Natural killer cell (primary cell): ENCODE results near the gene PTPRT. TPM values are rescaled to one million over a fixed set of nuclear protein-coding genes. Genes with fewer than 3 reads are reported as not detected.

Experiments
- ATAC-seq, 3 donors: fragments of 150-1000 bp in 2 of 3; fragments of 200-7000 bp in 1 of 3; cut with Tn5 transposase; 1 replicate in 1 of 3; 2 replicates in 2 of 3; pipeline ENCODE4 v1.10.0; 2021; ENCODE audit warnings: mild to moderate bottlenecking in 2 of 3, moderate library complexity in 2 of 3
- DNase-seq, 2 donors: peaks; one replicate each; pipeline versions ENCODE4 v3.0.0 to v3.0.0-alpha.2; 2013 to 2021; ENCODE audit warnings: mixed read lengths in 1 of 2
- H3K27ac ChIP-seq: one replicate; pipeline ENCODE4 v1.5.1; 2013; ENCODE audit warnings: mild to moderate bottlenecking, low read length
- H3K27me3 ChIP-seq: one replicate; pipeline ENCODE4 v1.6.1; 2013; ENCODE audit warnings: low read length; ENCODE audit not compliant: control insufficient read depth, insufficient read depth
- H3K36me3 ChIP-seq: one replicate; pipeline ENCODE4 v1.6.1; 2013; ENCODE audit warnings: low read length; ENCODE audit not compliant: control insufficient read depth, insufficient read depth
- H3K4me1 ChIP-seq: one replicate; pipeline ENCODE4 v1.6.1; 2013; ENCODE audit warnings: low read length; ENCODE audit not compliant: control insufficient read depth, insufficient read depth
- H3K4me3 ChIP-seq: one replicate; pipeline ENCODE4 v1.5.1; 2013; ENCODE audit warnings: low read length
- H3K9me3 ChIP-seq: one replicate; pipeline ENCODE4 v1.6.1; 2013; ENCODE audit warnings: low read length; ENCODE audit not compliant: control insufficient read depth, insufficient read depth
- H3K27ac Mint-ChIP-seq, 2 donors: one replicate each; pipeline ENCODE4 v1.8.0; 2022; ENCODE audit warnings: mild to moderate bottlenecking in 2 of 2, mixed read lengths in 2 of 2, moderate library complexity in 1 of 2
- H3K27me3 Mint-ChIP-seq, 2 donors: one replicate each; pipeline ENCODE4 v1.8.0; 2022; ENCODE audit warnings: low read depth in 2 of 2, mixed read lengths in 2 of 2
- H3K36me3 Mint-ChIP-seq: one replicate; pipeline ENCODE4 v1.8.0; 2022; ENCODE audit warnings: mixed read lengths
- H3K4me1 Mint-ChIP-seq, 2 donors: one replicate each; pipeline ENCODE4 v1.8.0; 2022; ENCODE audit warnings: mixed read lengths in 2 of 2
- H3K4me3 Mint-ChIP-seq: one replicate; pipeline ENCODE4 v1.8.0; 2022; ENCODE audit warnings: mild to moderate bottlenecking, moderate library complexity, mixed read lengths
- H3K9me3 Mint-ChIP-seq, 2 donors: one replicate each; pipeline ENCODE4 v1.8.0; 2022; ENCODE audit warnings: mixed read lengths in 2 of 2
- CTCF ChIP-seq: fragments of 200-600 bp; IDR thresholded peaks from one replicate; pipeline ENCODE4 v1.8.0; 2022; ENCODE audit warnings: antibody characterized with exemption
- WGBS: methylation state at CpG from one replicate; pipeline ENCODE4 v1.1.7; 2013; ENCODE audit warnings: missing lambda C conversion rate; ENCODE audit not compliant: insufficient coverage; 5-methylcytosine and 5-hydroxymethylcytosine counted together
- intact Hi-C: fragments of 100-400 bp; cut with micrococcal nuclease; formaldehyde crosslinking; loops from one replicate; pipeline ENCODE4 v1.14.2; 2022
- total RNA-seq, 4 donors: library from RNA; stranded (reverse); fragments of 120-200 nt in 1 of 4; gene quantifications; one replicate each; pipeline versions ENCODE4 v1.2.3 to v1.2.4, GENCODE V29; 2013 to 2022

The PTPRT gene
- total RNA-seq, 3 donors from 2014 or later (not counting 1 experiment from before 2014, with no cell fraction given): not detected

GRCh38 chr20:42492290-42492689 lies 697.4 kb downstream of the PTPRT start:
- Mint-ChIP-seq H3K27me3 (no peaks in the 10 kb centered on the region), H3K36me3 (no peaks in the 10 kb centered on the region), H3K4me3 (no peak overlapping the region)

DNA sequence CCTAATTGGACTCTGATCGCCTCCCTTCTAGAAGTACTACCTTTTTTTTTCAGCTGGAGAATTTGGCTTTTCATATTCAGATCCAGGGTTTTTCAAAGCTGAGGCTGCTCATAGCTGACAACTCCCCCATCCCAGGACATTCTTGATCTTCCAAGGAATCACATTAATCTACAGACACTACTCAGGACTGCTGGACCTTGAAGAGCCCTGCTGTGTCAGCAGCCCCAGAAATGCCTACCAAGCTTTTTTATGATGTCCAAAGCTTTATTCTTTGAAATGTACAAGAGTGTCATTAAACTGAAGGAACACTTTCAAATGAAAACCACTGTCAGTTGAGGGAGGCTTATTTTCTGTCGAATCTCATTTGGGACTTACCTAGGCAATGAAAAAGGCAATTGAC lies 704.1 kb downstream of the PTPRT start:
- H3K4me3 ChIP-seq: no peak overlapping the region

More at GRCh38 chr20:42492290-42492689, 697.4 kb downstream of the PTPRT start:
- H3K27ac ChIP-seq: no peak overlapping the region
- DNase-seq (no peak), ATAC-seq (no peak)
- H3K27me3 ChIP-seq: no peaks in the 10 kb centered on the region
- Mint-ChIP-seq H3K4me1 (no peaks in the 10 kb centered on the region), H3K9me3 (peaks cover 3 to 4% of the 10 kb centered on the region in 2 donors), H3K27ac (no peak overlapping the region)
- H3K4me1 ChIP-seq: no peaks in the 10 kb centered on the region
- TF ChIP-seq CTCF: no peak
- no peak overlapping the region for H3K4me3 ChIP-seq
- intact Hi-C loops: no loop called here
- H3K9me3 ChIP-seq: no peaks in the 10 kb centered on the region
- H3K36me3 ChIP-seq: no peaks in the 10 kb centered on the region
- 67% methylated on average over 1 of the region's 2 CpGs for WGBS

GRCh38 chr20:42484790-42485375 lies 704.8 kb downstream of the PTPRT start:
- Mint-ChIP-seq H3K27ac (no peak overlapping the region), H3K27me3 (peaks cover 0 to 3% of the 10 kb centered on the region in 2 donors), H3K9me3 (peaks cover 0 to 2% of the 10 kb centered on the region in 2 donors), H3K4me1 (no peaks in the 10 kb centered on the region), H3K4me3 (no peak overlapping the region), H3K36me3 (no peaks in the 10 kb centered on the region)
- Histone ChIP-seq H3K27ac (no peak overlapping the region), H3K27me3 (no peaks in the 10 kb centered on the region), H3K4me3 (no peak overlapping the region), H3K36me3 (no peaks in the 10 kb centered on the region), H3K9me3 (no peaks in the 10 kb centered on the region), H3K4me1 (no peaks in the 10 kb centered on the region)
- TF ChIP-seq CTCF: no peak
- intact Hi-C loops: no loop called here
- 20% methylated on average over 4 of the region's 5 CpGs for WGBS
- ATAC-seq: no peak
- DNase-seq: no peak

More for the DNA sequence above, 704.1 kb downstream of the PTPRT start:
- no peak overlapping the region for H3K27ac ChIP-seq
- 85% methylated on average over 2 of the region's 2 CpGs for WGBS
- intact Hi-C loops: no loop called here
- TF ChIP-seq CTCF: no peak
- Mint-ChIP-seq H3K9me3 (peaks cover 0 to 2% of the 10 kb centered on the region in 2 donors), H3K27me3 (peaks cover 0 to 3% of the 10 kb centered on the region in 2 donors), H3K27ac (no peak overlapping the region), H3K4me3 (no peak overlapping the region), H3K36me3 (no peaks in the 10 kb centered on the region), H3K4me1 (no peaks in the 10 kb centered on the region)
- H3K4me1 ChIP-seq: no peaks in the 10 kb centered on the region
- no peaks in the 10 kb centered on the region for H3K36me3 ChIP-seq
- DNase-seq (no peak), ATAC-seq (no peak)
- H3K9me3 ChIP-seq: no peaks in the 10 kb centered on the region
- no peaks in the 10 kb centered on the region for H3K27me3 ChIP-seq

DNA sequence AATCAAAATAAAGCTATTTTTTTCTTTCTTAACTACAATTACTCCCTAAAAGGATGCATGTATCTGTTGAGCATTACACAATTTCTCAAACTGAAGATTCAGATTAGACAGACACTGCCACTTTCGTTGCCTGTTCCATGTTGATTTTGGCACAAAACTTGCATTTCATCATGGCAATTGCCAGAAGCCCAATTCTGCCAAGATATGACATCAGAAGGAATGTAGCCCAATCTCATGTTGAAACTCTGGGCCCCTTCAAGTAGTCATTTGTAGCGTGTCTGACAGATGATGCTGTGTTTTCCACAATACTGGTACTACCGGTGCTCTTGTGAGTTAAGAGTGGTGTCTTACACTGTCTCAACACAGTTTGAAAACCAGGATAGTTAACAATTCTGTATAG lies 705.4 kb downstream of the PTPRT start:
- Mint-ChIP-seq H3K9me3 (peaks cover 0 to 2% of the 10 kb centered on the region in 2 donors), H3K4me3 (no peak overlapping the region), H3K27me3 (peaks cover 0 to 3% of the 10 kb centered on the region in 2 donors), H3K4me1 (no peaks in the 10 kb centered on the region), H3K36me3 (no peaks in the 10 kb centered on the region), H3K27ac (no peak overlapping the region)
- WGBS: 83% methylated on average over 3 of the region's 3 CpGs
- Histone ChIP-seq H3K27me3 (no peaks in the 10 kb centered on the region), H3K9me3 (no peaks in the 10 kb centered on the region), H3K36me3 (no peaks in the 10 kb centered on the region), H3K4me1 (no peaks in the 10 kb centered on the region), H3K4me3 (no peak overlapping the region), H3K27ac (no peak overlapping the region)
- no peak for ATAC-seq
- intact Hi-C loops: no loop called here
- TF ChIP-seq CTCF: no peak
- no peak for DNase-seq
